ENCODE data around the gene ABAT. TPM values are rescaled to one million over a fixed set of nuclear protein-coding genes. Genes with fewer than 3 reads are reported as not detected.

The ABAT gene
- total and polyA plus RNA-seq, 10 of the 15 experiments (the other 5 are each of a cell fraction or from before 2014, with no cell fraction given), result 1.0 to 10.6 (median 1.9) TPM

DNA sequence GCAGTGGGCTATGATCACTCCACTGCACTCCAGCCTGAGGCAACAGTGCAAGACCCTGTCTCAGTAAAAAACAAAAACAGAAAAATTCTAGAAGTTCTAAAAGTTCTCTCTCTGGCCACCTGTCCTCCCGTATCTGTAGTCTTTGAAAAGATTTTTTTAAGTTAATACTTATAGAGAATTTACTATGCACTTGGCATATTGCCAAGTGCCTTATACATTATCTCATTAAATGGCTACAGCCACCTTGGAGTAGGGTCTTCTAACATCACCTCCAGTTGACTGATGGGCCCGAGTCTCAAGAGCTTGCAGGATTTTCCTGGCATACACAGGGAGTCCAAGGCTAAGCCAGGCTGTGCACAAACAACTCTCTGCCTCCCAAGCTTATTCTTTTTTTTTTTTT lies 78.3 kb downstream of the ABAT start:
- H3K9ac ChIP-seq (ENCODE audit: control insufficient read depth, insufficient read depth, low read length), result no peak overlapping the region
- TF ChIP-seq HCFC1 (IDR thresholded peaks at IDR 0.05; ENCODE audit: low read length) (no peak), BCL3 (IDR thresholded peaks at IDR 0.05; ENCODE audit: borderline replicate concordance, insufficient read depth, low read depth, low read length, poor library complexity, severe bottlenecking) (no peak), USF1 (IDR thresholded peaks at IDR 0.05; ENCODE audit: borderline replicate concordance, extremely low read length, insufficient read depth, low read depth, low read length) (no peak), ELK1 (IDR thresholded peaks at IDR 0.05; ENCODE audit: low read depth, low read length) (no peak), ZBED1 (IDR thresholded peaks at IDR 0.05; ENCODE audit: borderline replicate concordance) (no peak), CHD4 (IDR thresholded peaks at IDR 0.05) (no peak), MTA2 (IDR thresholded peaks at IDR 0.05; ENCODE audit: low read depth) (no peak), NFYB (IDR thresholded peaks at IDR 0.05; ENCODE audit: insufficient read depth, low read depth, low read length) (no peak), GABPA (IDR thresholded peaks at IDR 0.05; ENCODE audit: low read depth) (no peak), SMC3 (IDR thresholded peaks at IDR 0.05; ENCODE audit: borderline replicate concordance, low read length) (no peak), SKIL (IDR thresholded peaks at IDR 0.05; ENCODE audit: low read depth, poor library complexity, severe bottlenecking) (no peak), WRNIP1 (IDR thresholded peaks at IDR 0.05; ENCODE audit: borderline replicate concordance, low read depth, low read length) (no peak)
- TF ChIP-seq, protein P1, sequence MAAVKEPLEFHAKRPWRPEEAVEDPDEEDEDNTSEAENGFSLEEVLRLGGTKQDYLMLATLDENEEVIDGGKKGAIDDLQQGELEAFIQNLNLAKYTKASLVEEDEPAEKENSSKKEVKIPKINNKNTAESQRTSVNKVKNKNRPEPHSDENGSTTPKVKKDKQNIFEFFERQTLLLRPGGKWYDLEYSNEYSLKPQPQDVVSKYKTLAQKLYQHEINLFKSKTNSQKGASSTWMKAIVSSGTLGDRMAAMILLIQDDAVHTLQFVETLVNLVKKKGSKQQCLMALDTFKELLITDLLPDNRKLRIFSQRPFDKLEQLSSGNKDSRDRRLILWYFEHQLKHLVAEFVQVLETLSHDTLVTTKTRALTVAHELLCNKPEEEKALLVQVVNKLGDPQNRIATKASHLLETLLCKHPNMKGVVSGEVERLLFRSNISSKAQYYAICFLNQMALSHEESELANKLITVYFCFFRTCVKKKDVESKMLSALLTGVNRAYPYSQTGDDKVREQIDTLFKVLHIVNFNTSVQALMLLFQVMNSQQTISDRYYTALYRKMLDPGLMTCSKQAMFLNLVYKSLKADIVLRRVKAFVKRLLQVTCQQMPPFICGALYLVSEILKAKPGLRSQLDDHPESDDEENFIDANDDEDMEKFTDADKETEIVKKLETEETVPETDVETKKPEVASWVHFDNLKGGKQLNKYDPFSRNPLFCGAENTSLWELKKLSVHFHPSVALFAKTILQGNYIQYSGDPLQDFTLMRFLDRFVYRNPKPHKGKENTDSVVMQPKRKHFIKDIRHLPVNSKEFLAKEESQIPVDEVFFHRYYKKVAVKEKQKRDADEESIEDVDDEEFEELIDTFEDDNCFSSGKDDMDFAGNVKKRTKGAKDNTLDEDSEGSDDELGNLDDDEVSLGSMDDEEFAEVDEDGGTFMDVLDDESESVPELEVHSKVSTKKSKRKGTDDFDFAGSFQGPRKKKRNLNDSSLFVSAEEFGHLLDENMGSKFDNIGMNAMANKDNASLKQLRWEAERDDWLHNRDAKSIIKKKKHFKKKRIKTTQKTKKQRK (IDR thresholded peaks at IDR 0.05; ENCODE audit: low read depth, low read length), result no peak
- TF ChIP-seq, protein P2, sequence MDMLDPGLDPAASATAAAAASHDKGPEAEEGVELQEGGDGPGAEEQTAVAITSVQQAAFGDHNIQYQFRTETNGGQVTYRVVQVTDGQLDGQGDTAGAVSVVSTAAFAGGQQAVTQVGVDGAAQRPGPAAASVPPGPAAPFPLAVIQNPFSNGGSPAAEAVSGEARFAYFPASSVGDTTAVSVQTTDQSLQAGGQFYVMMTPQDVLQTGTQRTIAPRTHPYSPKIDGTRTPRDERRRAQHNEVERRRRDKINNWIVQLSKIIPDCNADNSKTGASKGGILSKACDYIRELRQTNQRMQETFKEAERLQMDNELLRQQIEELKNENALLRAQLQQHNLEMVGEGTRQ (IDR thresholded peaks at IDR 0.05; ENCODE audit: borderline replicate concordance, low read depth, low read length), result no peak

More for the DNA sequence above, 78.3 kb downstream of the ABAT start:
- Histone ChIP-seq H3K4me1 (ENCODE audit: control insufficient read depth, insufficient read depth, low read length) (no peaks in the 10 kb centered on the region), H3K4me3 (no peak overlapping the region), H2AFZ (ENCODE audit: control insufficient read depth, low read depth, low read length) (no peak overlapping the region), H4K20me1 (ENCODE audit: control insufficient read depth, insufficient read depth) (no peaks in the 10 kb centered on the region), H3K27me3 (replicated peaks in 1 of 2; ENCODE audit: control insufficient read depth in 2 of 2, insufficient read depth in 2 of 2, low read length in 1 of 2) (no peaks in the 10 kb centered on the region), H3K4me2 (ENCODE audit: control insufficient read depth, insufficient read depth) (no peak overlapping the region), H3K79me2 (ENCODE audit: control insufficient read depth, insufficient read depth, low read length) (no peaks in the 10 kb centered on the region), H3K36me3 (ENCODE audit: control insufficient read depth in 2 of 2, insufficient read depth in 2 of 2, low read length in 1 of 2) (no peaks in the 10 kb centered on the region), H3K9me3 (replicated peaks; ENCODE audit: control insufficient read depth, insufficient read depth, low read length) (no peaks in the 10 kb centered on the region), H3K27ac (ENCODE audit: control insufficient read depth, insufficient read depth) (no peak overlapping the region)
- ChIA-PET RAD21 (ENCODE audit: unreplicated experiment) (no interaction called here), POLR2A (interaction anchor here (0.5 kb wide), 1 partner anchor 90 kb away, joined by 6 read pairs; no protein-coding TSS in a partner anchor), SMC1A (ENCODE audit: uncharacterized antibody, unreplicated experiment) (interaction anchor here (1.3 to 1.4 kb wide), 2 partner anchors 10 to 12 kb away, joined by 3 read pairs; no protein-coding TSS in a partner anchor), CTCF (interaction anchor here (0.6 kb wide), 1 partner anchor 37 kb away, joined by 5 read pairs; no protein-coding TSS in a partner anchor)
- intact Hi-C loops (cut with micrococcal nuclease; ENCODE audit: unreplicated experiment), result no loop called here
- no peak for ATAC-seq
- WGBS (ENCODE audit: insufficient coverage, insufficient replicate concordance, low lambda C conversion rate, missing lambda C conversion rate), result 0% methylated on average over 2 of the region's 2 CpGs
- DNase-seq (ENCODE audit: low read depth, low spot score), result no peak
- no TSS peak for BruUV-seq (replicated peaks)
- FAIRE-seq, result no peak
- in situ Hi-C loops (cut with MboI), result no loop called here

Measured in GM12878 (cell line).